ENCODE data around the gene AATF.

Gene AATF

GRCh38 chr17:36948717-36949460 is at the start of gene AATF:
AATF (plus strand) TSS chr17:36948954; CDS start chr17:36949126, 172 bp downstream.
- Histone ChIP-seq H3K9me3 (ENCODE audit: control insufficient read depth, low read length) (no peaks in the 10 kb centered on the region), H3K4me1 (ENCODE audit: control insufficient read depth, insufficient read depth, low read length) (peaks cover 17% of the 10 kb centered on the region), H3K9ac (ENCODE audit: low read length) (peak within 1 kb of the TSS; percentile 89), H3K27me3 (replicated peaks; ENCODE audit: control insufficient read depth, insufficient read depth, low read length) (peaks cover 41% of the 10 kb centered on the region), H3K4me3 (ENCODE audit: low read length) (peak within 1 kb of the TSS; percentile 94), H3K36me3 (ENCODE audit: control insufficient read depth, insufficient read depth, low read length, severe bottlenecking) (peaks cover 22% of the 10 kb centered on the region)
- peak; percentile 99 for DNase-seq (ENCODE audit: low read depth)

GRCh38 chr17:36899250-36900159 is 49.2 kb upstream of the AATF start:
- DNase-seq (ENCODE audit: low read depth) = no peak
- Histone ChIP-seq H3K9ac (ENCODE audit: low read length) (no peak overlapping the region), H3K36me3 (ENCODE audit: control insufficient read depth, insufficient read depth, low read length, severe bottlenecking) (no peaks in the 10 kb centered on the region), H3K27me3 (replicated peaks; ENCODE audit: control insufficient read depth, insufficient read depth, low read length) (peaks cover 32% of the 10 kb centered on the region), H3K4me3 (ENCODE audit: low read length) (no peak overlapping the region), H3K9me3 (ENCODE audit: control insufficient read depth, low read length) (no peaks in the 10 kb centered on the region), H3K4me1 (ENCODE audit: control insufficient read depth, insufficient read depth, low read length) (no peaks in the 10 kb centered on the region)

- H3K27me3 ChIP-seq (replicated peaks; ENCODE audit: control insufficient read depth, insufficient read depth, low read length) = peaks cover 32% of the 10 kb centered on the region
- H3K36me3 ChIP-seq (ENCODE audit: control insufficient read depth, insufficient read depth, low read length, severe bottlenecking) = no peaks in the 10 kb centered on the region
- no peak overlapping the region for H3K9ac ChIP-seq (ENCODE audit: low read length)
- H3K4me3 ChIP-seq (ENCODE audit: low read length) = no peak overlapping the region
- no peaks in the 10 kb centered on the region for H3K4me1 ChIP-seq (ENCODE audit: control insufficient read depth, insufficient read depth, low read length)
- DNase-seq (ENCODE audit: low read depth) = no peak
- no peaks in the 10 kb centered on the region for H3K9me3 ChIP-seq (ENCODE audit: control insufficient read depth, low read length)
Measured at GRCh38 chr17:36900160-36900512, 48.6 kb upstream of the AATF start.

DNA sequence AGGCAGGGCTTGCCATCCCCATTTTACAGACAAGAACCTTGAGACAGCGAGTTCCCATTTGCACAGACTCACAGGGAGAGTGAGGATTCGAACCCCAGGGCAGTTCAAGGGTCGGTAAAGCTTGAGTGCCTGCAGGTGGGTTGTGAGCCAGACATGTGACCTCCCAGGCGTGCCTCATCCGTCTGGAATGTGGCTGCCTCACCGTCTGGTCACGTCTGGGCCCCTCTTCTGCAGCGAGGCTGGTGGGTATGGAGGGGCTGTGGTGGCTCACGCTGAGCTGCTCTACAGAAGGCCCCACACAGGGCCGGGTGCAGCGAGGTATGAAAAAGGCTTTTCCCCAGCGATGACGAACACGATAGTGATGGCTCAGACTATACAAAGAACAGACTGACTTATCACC is 47.2 kb upstream of the AATF start:
- Histone ChIP-seq H3K4me3 (ENCODE audit: low read length) (no peak overlapping the region), H3K4me1 (ENCODE audit: control insufficient read depth, insufficient read depth, low read length) (no peaks in the 10 kb centered on the region), H3K9me3 (ENCODE audit: control insufficient read depth, low read length) (no peaks in the 10 kb centered on the region), H3K36me3 (ENCODE audit: control insufficient read depth, insufficient read depth, low read length, severe bottlenecking) (no peaks in the 10 kb centered on the region), H3K9ac (ENCODE audit: low read length) (no peak overlapping the region), H3K27me3 (replicated peaks; ENCODE audit: control insufficient read depth, insufficient read depth, low read length) (peaks cover 35% of the 10 kb centered on the region)
- peak; percentile 1 for DNase-seq (ENCODE audit: low read depth)

GRCh38 chr17:36907407-36907806 is 41.3 kb upstream of the AATF start:
- Histone ChIP-seq H3K4me1 (ENCODE audit: control insufficient read depth, insufficient read depth, low read length) (no peaks in the 10 kb centered on the region), H3K9me3 (ENCODE audit: control insufficient read depth, low read length) (no peaks in the 10 kb centered on the region), H3K4me3 (ENCODE audit: low read length) (no peak overlapping the region), H3K27me3 (replicated peaks; ENCODE audit: control insufficient read depth, insufficient read depth, low read length) (peaks cover 47% of the 10 kb centered on the region), H3K36me3 (ENCODE audit: control insufficient read depth, insufficient read depth, low read length, severe bottlenecking) (no peaks in the 10 kb centered on the region), H3K9ac (ENCODE audit: low read length) (no peak overlapping the region)
- DNase-seq (ENCODE audit: low read depth) = no peak

GRCh38 chr17:36910513-36910912 is 38.2 kb upstream of the AATF start:
- Histone ChIP-seq H3K9me3 (ENCODE audit: control insufficient read depth, low read length) (no peaks in the 10 kb centered on the region), H3K4me1 (ENCODE audit: control insufficient read depth, insufficient read depth, low read length) (no peaks in the 10 kb centered on the region), H3K27me3 (replicated peaks; ENCODE audit: control insufficient read depth, insufficient read depth, low read length) (peaks cover 49% of the 10 kb centered on the region), H3K9ac (ENCODE audit: low read length) (no peak overlapping the region), H3K36me3 (ENCODE audit: control insufficient read depth, insufficient read depth, low read length, severe bottlenecking) (no peaks in the 10 kb centered on the region), H3K4me3 (ENCODE audit: low read length) (no peak overlapping the region)
- no peak for DNase-seq (ENCODE audit: low read depth)

- Histone ChIP-seq H3K9me3 (ENCODE audit: control insufficient read depth, low read length) (no peaks in the 10 kb centered on the region), H3K27me3 (replicated peaks; ENCODE audit: control insufficient read depth, insufficient read depth, low read length) (peaks cover 48% of the 10 kb centered on the region), H3K9ac (ENCODE audit: low read length) (no peak overlapping the region), H3K4me1 (ENCODE audit: control insufficient read depth, insufficient read depth, low read length) (no peaks in the 10 kb centered on the region), H3K4me3 (ENCODE audit: low read length) (no peak overlapping the region), H3K36me3 (ENCODE audit: control insufficient read depth, insufficient read depth, low read length, severe bottlenecking) (no peaks in the 10 kb centered on the region)
- DNase-seq (ENCODE audit: low read depth) = no peak
Measured at GRCh38 chr17:36911001-36911400, 37.8 kb upstream of the AATF start.

DNA sequence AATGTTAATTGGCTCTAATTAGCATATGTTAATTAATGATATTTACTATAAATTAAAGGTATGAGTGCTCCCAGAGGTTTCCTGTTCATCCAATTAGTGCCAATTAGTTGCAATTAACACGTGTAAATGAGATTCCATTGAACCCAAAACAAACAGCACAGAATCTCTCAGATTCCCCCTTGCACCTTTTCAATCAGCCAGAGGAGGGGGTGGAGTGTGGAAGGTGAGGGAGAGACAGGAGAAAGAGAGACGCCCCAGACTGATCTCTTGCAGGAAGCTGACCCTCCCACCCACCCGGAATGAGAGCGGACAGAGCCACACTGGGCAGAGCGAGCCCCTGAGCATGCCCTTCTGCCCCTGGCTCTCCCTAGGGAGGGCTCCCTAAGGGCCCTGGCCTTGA is 35.6 kb upstream of the AATF start:
- H3K9me3 ChIP-seq (ENCODE audit: control insufficient read depth, low read length) = no peaks in the 10 kb centered on the region
- H3K36me3 ChIP-seq (ENCODE audit: control insufficient read depth, insufficient read depth, low read length, severe bottlenecking) = no peaks in the 10 kb centered on the region
- H3K4me3 ChIP-seq (ENCODE audit: low read length) = no peak overlapping the region
- no peak overlapping the region for H3K9ac ChIP-seq (ENCODE audit: low read length)
- DNase-seq (ENCODE audit: low read depth) = no peak
- peaks cover 34% of the 10 kb centered on the region for H3K27me3 ChIP-seq (replicated peaks; ENCODE audit: control insufficient read depth, insufficient read depth, low read length)
- no peaks in the 10 kb centered on the region for H3K4me1 ChIP-seq (ENCODE audit: control insufficient read depth, insufficient read depth, low read length)

GRCh38 chr17:36918211-36918691 is 30.5 kb upstream of the AATF start:
- Histone ChIP-seq H3K9me3 (ENCODE audit: control insufficient read depth, low read length) (no peaks in the 10 kb centered on the region), H3K4me1 (ENCODE audit: control insufficient read depth, insufficient read depth, low read length) (no peaks in the 10 kb centered on the region), H3K9ac (ENCODE audit: low read length) (no peak overlapping the region), H3K36me3 (ENCODE audit: control insufficient read depth, insufficient read depth, low read length, severe bottlenecking) (no peaks in the 10 kb centered on the region), H3K27me3 (replicated peaks; ENCODE audit: control insufficient read depth, insufficient read depth, low read length) (peaks cover 41% of the 10 kb centered on the region), H3K4me3 (ENCODE audit: low read length) (no peak overlapping the region)
- no peak for DNase-seq (ENCODE audit: low read depth)

DNA sequence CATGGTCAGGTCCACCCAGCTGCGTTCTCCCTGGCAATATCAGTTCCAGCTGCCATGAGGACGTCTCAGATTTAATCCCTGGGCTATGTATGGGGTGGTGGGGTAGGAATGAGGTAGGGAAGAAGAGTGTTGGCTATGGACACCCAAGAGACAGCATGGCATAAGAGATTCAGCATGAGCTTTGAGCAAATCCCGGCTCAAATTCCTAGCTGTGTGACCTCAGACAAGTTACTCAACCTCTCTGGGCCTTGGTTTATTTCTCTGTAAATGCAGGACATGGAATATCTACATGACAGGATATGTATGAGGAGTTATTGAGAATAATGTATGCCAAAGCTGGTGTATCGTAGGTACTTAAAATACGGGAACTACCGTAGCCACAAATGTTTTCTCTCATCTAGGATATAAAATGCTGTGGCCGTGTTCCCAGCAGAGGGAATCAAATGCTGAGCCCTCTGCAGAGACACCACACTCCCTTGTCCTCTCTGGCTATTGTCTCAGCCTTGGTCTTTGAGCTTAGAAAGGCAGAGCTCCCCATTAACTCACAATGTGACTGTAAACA is 29.3 kb upstream of the AATF start:
- H3K27me3 ChIP-seq (replicated peaks; ENCODE audit: control insufficient read depth, insufficient read depth, low read length) = peaks cover 46% of the 10 kb centered on the region
- DNase-seq (ENCODE audit: low read depth) = no peak

More for the DNA sequence above, 29.3 kb upstream of the AATF start:
- Histone ChIP-seq H3K9me3 (ENCODE audit: control insufficient read depth, low read length) (no peaks in the 10 kb centered on the region), H3K36me3 (ENCODE audit: control insufficient read depth, insufficient read depth, low read length, severe bottlenecking) (no peaks in the 10 kb centered on the region), H3K9ac (ENCODE audit: low read length) (no peak overlapping the region), H3K4me1 (ENCODE audit: control insufficient read depth, insufficient read depth, low read length) (no peaks in the 10 kb centered on the region), H3K4me3 (ENCODE audit: low read length) (no peak overlapping the region)

Data from adipocyte (in vitro differentiated cells).